Smooth muscle cell (in vitro differentiated cells): Measurements from ENCODE around the gene CACNA1C. TPM values are rescaled to one million over a fixed set of nuclear protein-coding genes. Genes with fewer than 3 reads are reported as not detected.

ENCODE experiments used
- DNase-seq: peaks from one replicate; lab custom pipeline; 2025; ENCODE audit not compliant: unreplicated experiment; lab: John Stamatoyannopoulos, UW
- H2AFZ ChIP-seq: fragments of 200-600 bp; sonication (generic); 2 replicates; pipeline ENCODE4 v1.6.0; 2016; ENCODE audit warnings: antibody characterized with exemption, low read depth, mild to moderate bottlenecking
- H3F3A ChIP-seq: fragments of 200-600 bp; sonication (generic); 2 replicates; pipeline ENCODE4 v1.6.0; 2017; ENCODE audit warnings: antibody characterized with exemption, low read depth
- H3K27ac ChIP-seq: fragments of 200-600 bp; sonication (generic); 2 replicates; pipeline ENCODE4 v1.5.1; 2016; ENCODE audit warnings: low read depth, mild to moderate bottlenecking
- H3K27me3 ChIP-seq: fragments of 200-600 bp; sonication (generic); 2 replicates; pipeline ENCODE4 v1.6.1; 2016; ENCODE audit warnings: low read depth, mild to moderate bottlenecking
- H3K36me3 ChIP-seq: fragments of 200-600 bp; sonication (generic); 2 replicates; pipeline ENCODE4 v1.5.1; 2016; ENCODE audit warnings: low read depth
- H3K4me1 ChIP-seq: fragments of 200-600 bp; sonication (generic); 2 replicates; pipeline ENCODE4 v1.5.1; 2016; ENCODE audit warnings: low read depth
- H3K4me2 ChIP-seq: fragments of 200-600 bp; sonication (generic); 2 replicates; pipeline ENCODE4 v1.6.0; 2016; ENCODE audit warnings: mild to moderate bottlenecking
- H3K4me3 ChIP-seq: fragments of 200-600 bp; sonication (generic); 2 replicates; pipeline ENCODE4 v1.5.1; 2016; ENCODE audit warnings: mild to moderate bottlenecking
- H3K79me2 ChIP-seq: fragments of 200-600 bp; sonication (generic); 2 replicates; pipeline ENCODE4 v1.6.0; 2016; ENCODE audit warnings: low read depth, mild to moderate bottlenecking
- H3K9ac ChIP-seq: fragments of 200-600 bp; sonication (generic); 2 replicates; pipeline ENCODE4 v1.6.0; 2016; ENCODE audit warnings: low read depth
- H3K9me3 ChIP-seq: fragments of 200-600 bp; sonication (generic); replicated peaks from 2 replicates; pipeline ENCODE4 v1.5.1; 2016; ENCODE audit warnings: low read depth
- H4K20me1 ChIP-seq: fragments of 200-600 bp; sonication (generic); 2 replicates; pipeline ENCODE4 v1.6.0; 2016; ENCODE audit warnings: low read depth
- CTCF ChIP-seq: fragments of 200-600 bp; sonication (generic); IDR thresholded peaks from 2 replicates; pipeline ENCODE4 v1.5.1; 2017; ENCODE audit warnings: borderline replicate concordance, mild to moderate bottlenecking, antibody characterized with exemption; ENCODE audit not compliant: insufficient read depth, poor library complexity, severe bottlenecking
- WGBS: methylation state at CpG from one replicate; pipeline ENCODE4 v1.1.7; 2016; ENCODE audit warnings: low lambda C conversion rate; 5-methylcytosine and 5-hydroxymethylcytosine counted together
- polyA plus RNA-seq: library from polyadenylated mRNA; unstranded; fragments of >200 nt; fragmentation: Nextera tagmentation; extraction: Ambion mirVana; gene quantifications from 2 replicates; pipeline ENCODE4 v1.2.1, GENCODE V29; 2016
- total RNA-seq: library from RNA; depleted of rRNA; stranded (reverse); fragments of >200 nt; gene quantifications from 2 replicates; pipeline ENCODE4 v1.2.3, GENCODE V29; 2014

The CACNA1C gene
- total and polyA plus RNA-seq, 2 experiments from 2014 or later: 1.6 to 4.5 TPM

GRCh38 chr12:2111826-2112225 is 59.0 kb downstream of the CACNA1C start:
- H3K79me2 ChIP-seq: no peaks in the 10 kb centered on the region
- TF ChIP-seq CTCF: no peak

GRCh38 chr12:2112401-2112800 is 59.6 kb downstream of the CACNA1C start:
- DNase-seq: no peak
- Histone ChIP-seq H3K79me2 (no peaks in the 10 kb centered on the region), H3K36me3 (no peaks in the 10 kb centered on the region), H3K27ac (no peak overlapping the region), H3K4me2 (no peak overlapping the region), H3K4me3 (no peak overlapping the region), H3F3A (no peaks in the 10 kb centered on the region), H2AFZ (no peak overlapping the region), H3K9me3 (no peaks in the 10 kb centered on the region), H3K27me3 (no peaks in the 10 kb centered on the region), H3K9ac (no peak overlapping the region), H3K4me1 (no peaks in the 10 kb centered on the region), H4K20me1 (no peaks in the 10 kb centered on the region)
- 92% methylated on average over 7 of the region's 7 CpGs for WGBS
- no peak for TF ChIP-seq CTCF

More at GRCh38 chr12:2111826-2112225, 59.0 kb downstream of the CACNA1C start:
- H2AFZ ChIP-seq: no peak overlapping the region
- no peaks in the 10 kb centered on the region for H3K36me3 ChIP-seq
- no peak overlapping the region for H3K4me2 ChIP-seq
- no peak for DNase-seq
- H3K9me3 ChIP-seq: no peaks in the 10 kb centered on the region
- WGBS: 86% methylated on average over 13 of the region's 13 CpGs
- H3K27ac ChIP-seq: no peak overlapping the region
- no peak overlapping the region for H3K9ac ChIP-seq
- no peaks in the 10 kb centered on the region for H3K27me3 ChIP-seq
- no peaks in the 10 kb centered on the region for H3K4me1 ChIP-seq
- H4K20me1 ChIP-seq: no peaks in the 10 kb centered on the region
- H3F3A ChIP-seq: no peaks in the 10 kb centered on the region
- no peak overlapping the region for H3K4me3 ChIP-seq

GRCh38 chr12:2113119-2113912 is 60.5 kb downstream of the CACNA1C start:
- H3K79me2 ChIP-seq: no peaks in the 10 kb centered on the region
- H3F3A ChIP-seq: no peaks in the 10 kb centered on the region

More at GRCh38 chr12:2113119-2113912, 60.5 kb downstream of the CACNA1C start:
- no peak overlapping the region for H2AFZ ChIP-seq
- TF ChIP-seq CTCF: no peak
- no peaks in the 10 kb centered on the region for H3K9me3 ChIP-seq
- no peak overlapping the region for H3K9ac ChIP-seq
- no peak for DNase-seq
- no peaks in the 10 kb centered on the region for H3K36me3 ChIP-seq
- H3K27ac ChIP-seq: no peak overlapping the region
- no peaks in the 10 kb centered on the region for H3K4me1 ChIP-seq
- no peaks in the 10 kb centered on the region for H3K27me3 ChIP-seq
- no peak overlapping the region for H3K4me2 ChIP-seq
- WGBS: 95% methylated on average over 14 of the region's 14 CpGs
- no peak overlapping the region for H3K4me3 ChIP-seq
- no peaks in the 10 kb centered on the region for H4K20me1 ChIP-seq
